NT2/D1 (cell line): ENCODE results near the gene MYO5C.

ENCODE experiments used
- SUZ12 ChIP-seq: IDR thresholded peaks from 2 replicates; pipeline ENCODE4 v1.6.1; 2011; ENCODE audit not compliant: insufficient read length, insufficient read depth; ENCODE audit errors: extremely low read depth
- YY1 ChIP-seq: IDR thresholded peaks from 2 replicates; pipeline ENCODE4 v1.6.1; 2011; ENCODE audit not compliant: insufficient read length, insufficient read depth
- ZNF274 ChIP-seq: IDR thresholded peaks from 2 replicates; pipeline ENCODE4 v1.6.1; 2011; ENCODE audit warnings: mild to moderate bottlenecking, low read depth, low read length

GRCh38 chr15:52238149-52238548 lies 57.5 kb downstream of the MYO5C start:
- TF ChIP-seq SUZ12: no peak
- no peak for TF ChIP-seq ZNF274
- no peak for TF ChIP-seq YY1
